22Rv1 (cell line): ENCODE measurements around the gene PFN2.

Experiments used
- H3K27ac ChIP-seq: fragments of 450-650 bp; 2 replicates; pipeline ENCODE4 v1.5.1; 2017
- ZFX ChIP-seq: fragments of 450-650 bp; IDR thresholded peaks from 2 replicates; pipeline ENCODE4 v1.6.1; 2017; ENCODE audit warnings: antibody characterized with exemption, borderline replicate concordance
- TF ChIP-seq, protein P1 (sequence below): fragments of 450-650 bp; IDR thresholded peaks from 2 replicates; pipeline ENCODE4 v1.5.1; 2017; ENCODE audit warnings: mild to moderate bottlenecking

The PFN2 gene

DNA sequence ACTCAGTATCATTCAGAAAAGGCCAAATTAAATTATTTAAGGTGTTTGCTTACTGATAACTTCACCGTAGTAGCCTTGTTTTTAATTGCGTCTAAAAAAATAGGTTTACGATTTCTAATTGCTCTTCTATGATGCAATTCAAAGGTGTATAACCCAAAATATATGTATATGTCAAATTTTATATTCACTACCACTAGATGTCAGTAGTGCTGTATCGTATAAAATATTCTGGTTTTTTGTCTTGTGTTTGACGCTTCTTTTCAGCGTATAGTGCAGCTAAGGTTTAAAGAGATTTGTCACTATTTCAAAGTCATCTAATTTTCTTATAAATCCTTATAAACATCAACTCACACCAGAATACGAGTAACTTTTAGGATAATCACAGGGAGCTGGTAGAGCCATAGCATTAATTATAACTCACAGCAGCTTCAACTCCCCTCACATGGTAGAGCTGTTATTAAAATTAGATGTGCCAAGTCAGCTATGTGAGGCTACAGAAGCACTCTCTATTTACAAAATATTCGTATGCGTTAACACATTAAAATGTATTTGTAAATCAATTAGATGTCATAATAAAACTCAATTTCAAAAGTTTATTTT lies 3.5 kb downstream of the PFN2 start:
- H3K27ac ChIP-seq, result no peak overlapping the region
- TF ChIP-seq ZFX, result no peak
- TF ChIP-seq, protein P1, sequence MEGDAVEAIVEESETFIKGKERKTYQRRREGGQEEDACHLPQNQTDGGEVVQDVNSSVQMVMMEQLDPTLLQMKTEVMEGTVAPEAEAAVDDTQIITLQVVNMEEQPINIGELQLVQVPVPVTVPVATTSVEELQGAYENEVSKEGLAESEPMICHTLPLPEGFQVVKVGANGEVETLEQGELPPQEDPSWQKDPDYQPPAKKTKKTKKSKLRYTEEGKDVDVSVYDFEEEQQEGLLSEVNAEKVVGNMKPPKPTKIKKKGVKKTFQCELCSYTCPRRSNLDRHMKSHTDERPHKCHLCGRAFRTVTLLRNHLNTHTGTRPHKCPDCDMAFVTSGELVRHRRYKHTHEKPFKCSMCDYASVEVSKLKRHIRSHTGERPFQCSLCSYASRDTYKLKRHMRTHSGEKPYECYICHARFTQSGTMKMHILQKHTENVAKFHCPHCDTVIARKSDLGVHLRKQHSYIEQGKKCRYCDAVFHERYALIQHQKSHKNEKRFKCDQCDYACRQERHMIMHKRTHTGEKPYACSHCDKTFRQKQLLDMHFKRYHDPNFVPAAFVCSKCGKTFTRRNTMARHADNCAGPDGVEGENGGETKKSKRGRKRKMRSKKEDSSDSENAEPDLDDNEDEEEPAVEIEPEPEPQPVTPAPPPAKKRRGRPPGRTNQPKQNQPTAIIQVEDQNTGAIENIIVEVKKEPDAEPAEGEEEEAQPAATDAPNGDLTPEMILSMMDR, result peak; percentile 82

DNA sequence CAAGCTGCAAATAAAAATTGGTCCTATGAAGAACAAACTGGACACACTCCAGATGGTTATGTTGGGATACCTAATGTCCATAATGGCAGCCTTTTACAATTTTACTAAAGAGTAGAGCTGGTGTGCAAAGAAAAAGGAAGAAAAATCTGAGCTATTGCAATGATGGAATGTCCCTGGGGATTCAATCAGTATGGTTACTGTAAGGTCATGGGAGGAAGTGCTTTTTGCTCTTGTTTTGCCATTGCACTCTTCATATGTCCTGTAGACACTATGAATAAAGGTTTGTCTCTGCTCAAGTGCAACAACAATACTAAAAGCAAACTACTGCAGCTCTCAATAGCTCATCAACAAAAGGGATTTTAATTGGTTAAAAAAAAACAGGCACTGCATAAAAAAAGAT lies 5.4 kb downstream of the PFN2 start:
- TF ChIP-seq, protein P1, result no peak
- TF ChIP-seq ZFX, result no peak
- no peak overlapping the region for H3K27ac ChIP-seq

DNA sequence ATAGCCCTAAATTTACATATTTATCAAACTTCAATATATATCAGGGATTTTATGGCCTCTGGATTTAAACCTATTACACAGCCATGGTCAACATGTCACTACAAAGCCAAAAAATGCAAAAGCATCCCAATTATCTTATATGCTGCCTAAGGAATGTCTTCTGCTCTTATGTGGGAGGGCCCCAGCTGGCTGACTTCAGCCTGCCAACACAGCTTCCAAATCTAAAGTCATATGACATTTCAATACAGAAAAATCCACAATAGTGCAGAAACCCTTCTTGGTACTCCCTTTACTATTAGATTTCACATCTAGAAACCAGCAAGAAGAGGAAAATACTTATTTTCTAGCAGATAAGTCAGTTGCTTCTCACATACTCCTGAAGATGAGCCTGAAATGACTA lies 6.4 kb downstream of the PFN2 start:
- no peak overlapping the region for H3K27ac ChIP-seq
- TF ChIP-seq ZFX, result no peak
- TF ChIP-seq, protein P1, result no peak

DNA sequence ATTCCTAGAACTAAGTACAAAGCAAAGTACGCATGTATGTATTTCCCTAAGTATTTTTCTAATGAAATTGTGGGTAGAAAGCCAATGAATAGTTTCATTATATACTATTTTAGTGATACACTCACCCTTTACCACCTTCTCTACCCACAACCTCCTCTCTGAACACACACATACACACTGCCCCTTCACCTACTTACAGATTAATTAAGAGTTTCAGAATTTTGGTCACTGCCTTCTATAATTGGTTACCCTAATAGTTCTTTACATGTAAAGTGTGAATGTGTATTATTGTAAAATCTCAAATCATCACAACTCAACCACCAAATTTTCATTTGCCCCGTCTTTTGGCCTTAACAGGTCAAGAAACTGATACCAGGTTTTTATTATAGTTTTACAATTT lies 7.2 kb downstream of the PFN2 start:
- no peak overlapping the region for H3K27ac ChIP-seq
- TF ChIP-seq ZFX, result no peak
- TF ChIP-seq, protein P1, result no peak

DNA sequence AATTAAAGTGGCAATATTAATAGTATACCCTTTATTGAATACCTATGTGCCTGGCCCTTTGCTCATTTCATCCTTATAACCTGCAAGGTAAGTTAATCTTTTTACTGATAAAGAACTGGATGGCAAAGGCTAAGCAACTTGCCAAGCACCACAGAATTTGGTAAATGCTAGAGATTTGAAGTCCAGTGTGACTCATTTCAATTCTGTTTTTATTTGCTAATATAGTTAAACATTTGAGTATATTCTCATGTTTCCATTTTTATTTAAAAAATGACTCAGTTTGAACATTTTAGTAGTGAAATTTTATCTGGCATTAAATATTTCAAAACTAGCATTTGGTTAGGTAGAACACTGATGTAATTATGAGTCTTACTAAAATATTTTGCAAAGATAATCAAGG lies 11.3 kb downstream of the PFN2 start:
- no peak overlapping the region for H3K27ac ChIP-seq
- TF ChIP-seq, protein P1, result no peak
- TF ChIP-seq ZFX, result no peak

DNA sequence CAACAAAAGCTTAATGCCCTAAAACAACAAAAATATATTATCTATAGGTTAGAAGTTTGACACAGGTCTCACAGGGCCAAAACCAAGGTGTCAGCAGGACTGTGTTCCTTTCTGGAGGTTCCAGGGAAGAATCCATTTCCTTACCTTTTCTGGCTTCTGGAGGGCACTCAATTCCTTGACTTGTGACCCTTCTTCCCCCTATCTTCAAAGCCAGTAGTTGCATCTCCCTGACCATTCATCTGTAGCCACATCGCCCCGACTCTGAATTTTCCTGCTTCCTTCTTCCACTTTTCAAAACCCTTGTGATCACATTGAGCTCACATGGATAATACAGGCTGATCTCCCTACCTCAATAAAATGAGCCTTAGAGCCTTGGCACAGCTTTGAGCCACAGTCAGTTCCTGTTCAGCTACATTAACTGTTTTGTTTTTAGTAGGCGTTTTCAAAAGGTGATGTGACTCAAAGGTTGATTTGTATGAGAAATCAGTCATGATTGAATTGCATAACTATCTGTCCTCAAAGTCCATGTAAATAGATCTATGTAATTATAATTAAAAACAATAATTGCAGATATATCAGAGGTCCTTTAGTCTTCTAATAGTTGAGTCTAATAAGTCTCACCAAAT lies 12.4 kb downstream of the PFN2 start:
- TF ChIP-seq, protein P1, result no peak
- TF ChIP-seq ZFX, result no peak
- H3K27ac ChIP-seq, result no peak overlapping the region

DNA sequence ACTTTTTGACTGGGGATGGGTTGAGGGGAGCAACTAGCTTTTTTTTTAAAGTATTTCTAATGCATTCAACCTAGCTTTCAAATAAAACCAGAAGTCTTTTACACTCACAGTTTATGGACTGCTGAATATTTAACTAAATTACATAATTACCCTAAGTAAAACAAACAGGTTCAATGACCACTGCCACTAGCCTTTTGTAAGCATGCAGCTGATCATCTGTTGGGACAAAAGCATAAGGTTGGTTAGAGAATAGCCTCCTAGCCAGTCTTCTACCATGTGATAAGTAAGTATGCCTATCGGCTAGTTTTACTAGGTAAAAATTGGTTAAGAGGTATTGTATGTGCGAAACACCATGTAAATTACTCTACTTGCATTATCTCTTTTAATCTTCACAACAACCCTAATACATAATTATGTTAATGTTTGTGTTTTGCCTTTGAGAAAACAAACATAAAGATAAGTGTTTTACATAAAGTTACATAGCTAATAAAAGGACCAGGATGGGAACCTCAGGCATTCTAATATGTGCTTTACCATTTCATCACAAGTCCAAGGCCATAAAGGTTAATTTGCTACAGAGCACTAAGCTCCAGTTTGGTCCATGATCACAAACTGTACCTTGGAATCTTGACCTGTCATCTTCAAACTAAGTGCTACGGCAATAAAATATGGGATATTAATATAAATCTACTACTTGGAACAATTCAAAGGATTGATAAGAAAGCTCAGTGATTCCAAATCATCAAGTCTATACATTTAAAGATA lies 13.2 kb downstream of the PFN2 start:
- no peak for TF ChIP-seq ZFX
- TF ChIP-seq, protein P1, result no peak
- no peak overlapping the region for H3K27ac ChIP-seq
